DND-41 (cell line): ENCODE data around the gene FREY1.

Experiments used
- EZH2 ChIP-seq: IDR thresholded peaks from 3 replicates; pipeline ENCODE4 v1.6.1; 2012; ENCODE audit warnings: borderline replicate concordance, low read depth, mild to moderate bottlenecking, moderate library complexity, low read length, inconsistent platforms; ENCODE audit not compliant: severe bottlenecking
- TF ChIP-seq, protein P1 (sequence below): IDR thresholded peaks from 2 replicates; pipeline ENCODE4 v1.5.1; 2012; ENCODE audit warnings: borderline replicate concordance, low read length, moderate library complexity, mild to moderate bottlenecking; ENCODE audit not compliant: poor library complexity, severe bottlenecking; ENCODE audit errors: extremely low read depth

DNA sequence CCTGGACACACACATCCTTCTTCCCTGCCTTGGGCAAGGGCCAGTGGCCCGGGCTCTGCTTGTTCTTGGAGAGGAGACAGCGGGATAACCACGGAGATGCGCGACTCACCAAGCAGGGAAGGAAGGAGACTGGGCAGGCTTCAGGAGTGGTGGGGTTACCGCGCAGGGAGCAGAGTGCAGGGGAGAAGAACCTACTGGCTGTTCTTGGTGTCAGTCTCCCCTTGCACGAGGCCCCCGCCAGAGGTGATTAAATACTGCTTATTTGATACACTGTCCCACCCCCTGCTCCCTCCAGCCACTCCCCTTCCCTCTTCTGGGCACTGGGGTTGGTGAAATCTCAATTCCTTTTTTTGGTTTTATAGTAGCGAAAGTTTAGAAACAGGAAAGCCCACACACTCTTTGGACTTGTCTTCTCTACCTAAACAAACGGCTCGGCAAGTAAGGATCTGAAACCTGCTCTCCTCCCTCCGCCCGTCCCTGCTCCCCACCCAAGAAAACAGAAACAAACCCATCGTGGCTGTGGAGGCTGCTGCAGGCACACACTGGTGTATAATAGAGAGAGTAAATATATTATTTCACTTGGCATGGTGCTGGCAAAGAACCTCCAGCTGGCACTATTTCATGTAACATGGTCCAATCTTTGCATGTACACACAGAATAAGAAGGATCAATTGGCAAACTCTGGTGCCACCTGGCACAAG lies 26.2 kb upstream of the FREY1 start:
- TF ChIP-seq, protein P1, sequence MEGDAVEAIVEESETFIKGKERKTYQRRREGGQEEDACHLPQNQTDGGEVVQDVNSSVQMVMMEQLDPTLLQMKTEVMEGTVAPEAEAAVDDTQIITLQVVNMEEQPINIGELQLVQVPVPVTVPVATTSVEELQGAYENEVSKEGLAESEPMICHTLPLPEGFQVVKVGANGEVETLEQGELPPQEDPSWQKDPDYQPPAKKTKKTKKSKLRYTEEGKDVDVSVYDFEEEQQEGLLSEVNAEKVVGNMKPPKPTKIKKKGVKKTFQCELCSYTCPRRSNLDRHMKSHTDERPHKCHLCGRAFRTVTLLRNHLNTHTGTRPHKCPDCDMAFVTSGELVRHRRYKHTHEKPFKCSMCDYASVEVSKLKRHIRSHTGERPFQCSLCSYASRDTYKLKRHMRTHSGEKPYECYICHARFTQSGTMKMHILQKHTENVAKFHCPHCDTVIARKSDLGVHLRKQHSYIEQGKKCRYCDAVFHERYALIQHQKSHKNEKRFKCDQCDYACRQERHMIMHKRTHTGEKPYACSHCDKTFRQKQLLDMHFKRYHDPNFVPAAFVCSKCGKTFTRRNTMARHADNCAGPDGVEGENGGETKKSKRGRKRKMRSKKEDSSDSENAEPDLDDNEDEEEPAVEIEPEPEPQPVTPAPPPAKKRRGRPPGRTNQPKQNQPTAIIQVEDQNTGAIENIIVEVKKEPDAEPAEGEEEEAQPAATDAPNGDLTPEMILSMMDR, result no peak
- no peak for TF ChIP-seq EZH2
